GM21423 (cell line): ENCODE measurements around the gene CHMP2B.

Source experiments
- ATAC-seq: cut with Tn5 transposase; IDR thresholded peaks from one replicate; pipeline ENCODE4 v1.9.1; 2021; ENCODE audit warnings: mild to moderate bottlenecking, moderate library complexity; ENCODE audit not compliant: unreplicated experiment

CHMP2B gene

GRCh38 chr3:87227104-87227834 is at the start of gene CHMP2B:
Gene CHMP2B (plus strand): TSS chr3:87227309. CDS start chr3:87227523, 214 bp downstream.
- peak; percentile 95 for ATAC-seq

GRCh38 chr3:87179642-87180041 is 47.5 kb upstream of the CHMP2B start:
- ATAC-seq = no peak

GRCh38 chr3:87181551-87181950 is 45.6 kb upstream of the CHMP2B start:
- no peak for ATAC-seq

- no peak for ATAC-seq
Measured at GRCh38 chr3:87182023-87182422, 45.1 kb upstream of the CHMP2B start.

- ATAC-seq = no peak
Measured at GRCh38 chr3:87186608-87187159, 40.4 kb upstream of the CHMP2B start.

GRCh38 chr3:87191175-87191574 is 35.9 kb upstream of the CHMP2B start:
- no peak for ATAC-seq

- no peak for ATAC-seq
Measured at GRCh38 chr3:87191641-87192040, 35.5 kb upstream of the CHMP2B start.

GRCh38 chr3:87196879-87197278 is 30.2 kb upstream of the CHMP2B start:
- no peak for ATAC-seq

- ATAC-seq = no peak
Measured at GRCh38 chr3:87197531-87197930, 29.6 kb upstream of the CHMP2B start.

GRCh38 chr3:87198774-87199173 is 28.3 kb upstream of the CHMP2B start:
- no peak for ATAC-seq

GRCh38 chr3:87199628-87200027 is 27.5 kb upstream of the CHMP2B start:
- ATAC-seq = no peak

- ATAC-seq = no peak
Measured at GRCh38 chr3:87200060-87200647, 27.0 kb upstream of the CHMP2B start.

GRCh38 chr3:87201727-87202126 is 25.4 kb upstream of the CHMP2B start:
- ATAC-seq = no peak

- ATAC-seq = no peak
Measured at GRCh38 chr3:87203809-87204208, 23.3 kb upstream of the CHMP2B start.

- no peak for ATAC-seq
Measured at GRCh38 chr3:87206070-87206469, 21.0 kb upstream of the CHMP2B start.

GRCh38 chr3:87206635-87207034 is 20.5 kb upstream of the CHMP2B start:
- ATAC-seq = no peak

- no peak for ATAC-seq
Measured at GRCh38 chr3:87207460-87207859, 19.6 kb upstream of the CHMP2B start.

- no peak for ATAC-seq
Measured at GRCh38 chr3:87209111-87209510, 18.0 kb upstream of the CHMP2B start.

- ATAC-seq = no peak
Measured at GRCh38 chr3:87218560-87218959, 8.5 kb upstream of the CHMP2B start.

GRCh38 chr3:87219611-87220010 is 7.5 kb upstream of the CHMP2B start:
- ATAC-seq = no peak

- no peak for ATAC-seq
Measured at GRCh38 chr3:87225659-87226058, 1.4 kb upstream of the CHMP2B start.

GRCh38 chr3:87227835-87228144 is 681 bp downstream of the CHMP2B start:
- no peak for ATAC-seq

GRCh38 chr3:87228316-87228715 is 1.2 kb downstream of the CHMP2B start:
- no peak for ATAC-seq
